ENCODE measurements around the gene MED16. TPM values are rescaled to one million over a fixed set of nuclear protein-coding genes. Genes with fewer than 3 reads are reported as not detected.

The MED16 gene
- total and polyA plus RNA-seq, 2 of the 13 experiments (the other 11 are each of a cell fraction or from before 2014, with no cell fraction given) = 13.3 to 14.8 TPM

GRCh38 chr19:917323-918151, 24.6 kb upstream of the MED16 start, which contains the start of gene KISS1R (continued):
- TF ChIP-seq ZBTB44 (CRISPR knock-in tag; IDR thresholded peaks at IDR 0.05) = no peak
- TF ChIP-seq ZNF589 (CRISPR knock-in tag; conservative IDR thresholded peaks at IDR 0.05) = peak; percentile 41
- TF ChIP-seq KDM5B (CRISPR knock-in tag; IDR thresholded peaks at IDR 0.05; ENCODE audit: borderline replicate concordance) = peak; percentile 68; the same call in 1 of the 2 replicates
- TF ChIP-seq ZNF101 (CRISPR knock-in tag; IDR thresholded peaks at IDR 0.05; ENCODE audit: borderline replicate concordance, low read depth) = no peak
- TF ChIP-seq ATAD3A (CRISPR knock-in tag; IDR thresholded peaks at IDR 0.05) = no peak
- peak; percentile 78 for TF ChIP-seq ZMYM2 (CRISPR knock-in tag; IDR thresholded peaks at IDR 0.05)
- no peak for TF ChIP-seq ARNT (IDR thresholded peaks at IDR 0.05)
- peak; percentile 60 for TF ChIP-seq SAP130 (CRISPR knock-in tag; IDR thresholded peaks at IDR 0.05; ENCODE audit: low read depth)
- peak; percentile 87; the same call in 1 of the 2 replicates for TF ChIP-seq ZNF17 (CRISPR knock-in tag; IDR thresholded peaks at IDR 0.05)
- TF ChIP-seq TCF7L2 (IDR thresholded peaks at IDR 0.05; ENCODE audit: low read depth, low read length) = no peak
- TF ChIP-seq FOSL1 (CRISPR knock-in tag; IDR thresholded peaks at IDR 0.05; ENCODE audit: borderline replicate concordance) = 0 out of 2 replicates have a peak, but pooled peaks have one; percentile 38
- no peak for TF ChIP-seq PBX2 (CRISPR knock-in tag; IDR thresholded peaks at IDR 0.05)
- no peak for TF ChIP-seq CAMTA2 (CRISPR knock-in tag; IDR thresholded peaks at IDR 0.05; ENCODE audit: borderline replicate concordance)
- no peak for TF ChIP-seq DRAP1 (CRISPR knock-in tag; IDR thresholded peaks at IDR 0.05)
- TF ChIP-seq NR2F6 (IDR thresholded peaks at IDR 0.05) = no peak
- no peak; the same call in 1 of the 2 replicates for TF ChIP-seq NR2F6 (CRISPR knock-in tag; IDR thresholded peaks at IDR 0.05)
- TF ChIP-seq ZBTB21 (CRISPR knock-in tag; IDR thresholded peaks at IDR 0.05) = peak; percentile 46; the same call in 1 of the 2 replicates
- no peak for TF ChIP-seq BCLAF1 (IDR thresholded peaks at IDR 0.05)
- TF ChIP-seq SATB2 (CRISPR knock-in tag; IDR thresholded peaks at IDR 0.05) = no peak
- TF ChIP-seq GLI4 (CRISPR knock-in tag; IDR thresholded peaks at IDR 0.05; ENCODE audit: borderline replicate concordance) = no peak
- no peak for TF ChIP-seq FOSL2 (CRISPR knock-in tag; IDR thresholded peaks at IDR 0.05)
- TF ChIP-seq JUN (CRISPR knock-in tag; IDR thresholded peaks at IDR 0.05) = no peak
- no peak for TF ChIP-seq SIN3B (IDR thresholded peaks at IDR 0.05; ENCODE audit: low read length)
- no peak for TF ChIP-seq ZNF570 (CRISPR knock-in tag; IDR thresholded peaks at IDR 0.05; ENCODE audit: borderline replicate concordance)
- no peak for TF ChIP-seq GZF1 (CRISPR knock-in tag; IDR thresholded peaks at IDR 0.05)
- TF ChIP-seq ZNF773 (CRISPR knock-in tag; IDR thresholded peaks at IDR 0.05; ENCODE audit: borderline replicate concordance) = peak; percentile 51; the same call in 1 of the 2 replicates
